K562 (cell line): ENCODE measurements around the gene ARHGAP22. TPM values are rescaled to one million over a fixed set of nuclear protein-coding genes. Genes with fewer than 3 reads are reported as not detected.

Experiments used
- BCL6 ChIP-seq: fragments of 250-450 bp; sonication (Bioruptor Pico); IDR thresholded peaks from 2 replicates; pipeline ENCODE4 v1.4.0; 2020
- BHLHE40 ChIP-seq: IDR thresholded peaks from 2 replicates; pipeline ENCODE4 v1.6.1; 2011; ENCODE audit warnings: low read length, improper control_type of control experiment
- CC2D1A ChIP-seq: fragments of 450-650 bp; IDR thresholded peaks from 2 replicates; pipeline ENCODE4 v1.6.1; 2017; ENCODE audit warnings: mild to moderate bottlenecking
- DMBX1 ChIP-seq: fragments of 250-450 bp; sonication (Bioruptor Pico); IDR thresholded peaks from 2 replicates; pipeline ENCODE4 v1.8.0; 2022; ENCODE audit warnings: inconsistent platforms, mild to moderate bottlenecking, moderate library complexity, borderline replicate concordance
- GATAD2B ChIP-seq: fragments of 450-650 bp; IDR thresholded peaks from 2 replicates; pipeline ENCODE4 v1.6.1; 2017; ENCODE audit warnings: mild to moderate bottlenecking, borderline replicate concordance
- KDM5B ChIP-seq: fragments of 200-600 bp; sonication (generic); IDR thresholded peaks from 2 replicates; pipeline ENCODE4 v1.6.1; 2012; ENCODE audit warnings: low read depth, mild to moderate bottlenecking, moderate library complexity, low read length, control low read depth, inconsistent platforms; ENCODE audit not compliant: insufficient replicate concordance
- LEF1 ChIP-seq: fragments of 450-650 bp; IDR thresholded peaks from 2 replicates; pipeline ENCODE4 v1.6.1; 2016; ENCODE audit warnings: mild to moderate bottlenecking
- MAZ ChIP-seq, 2 experiments: fragments of 450-650 bp in 1 of 2; sonication (generic) in 1 of 2; formaldehyde crosslinking; IDR thresholded peaks in 1 of 2; conservative IDR thresholded peaks in 1 of 2; 2 replicates each; pipeline versions ENCODE4 v1.4.0 to v1.5.0; 2020; ENCODE audit warnings: mild to moderate bottlenecking in 1 of 2, missing genetic modification reagents in 1 of 2
- MCM5 ChIP-seq: fragments of 450-650 bp; IDR thresholded peaks from 2 replicates; pipeline ENCODE4 v1.6.1; 2016; ENCODE audit warnings: low read depth
- NCOA1 ChIP-seq: fragments of 450-650 bp; IDR thresholded peaks from 2 replicates; pipeline ENCODE4 v1.6.1; 2016; ENCODE audit warnings: low read depth
- NR4A1 ChIP-seq, 2 experiments: fragments of 250-450 bp in 1 of 2; fragments of 450-650 bp in 1 of 2; sonication (Bioruptor Pico) in 1 of 2; IDR thresholded peaks; 2 replicates each; pipeline versions ENCODE4 v1.4.0 to v1.6.1; 2016 to 2020; ENCODE audit warnings: mild to moderate bottlenecking in 2 of 2, missing compliant biosample characterization in 1 of 2, missing genetic modification characterization in 1 of 2, moderate library complexity in 1 of 2
- POLR2AphosphoS2 ChIP-seq: IDR thresholded peaks from 2 replicates; pipeline ENCODE4 v1.6.1; 2012; ENCODE audit warnings: low read length, improper control_type of control experiment
- TRIM28 ChIP-seq: fragments of 450-650 bp; IDR thresholded peaks from 2 replicates; pipeline ENCODE4 v1.6.1; 2017
- XRCC4 ChIP-seq: IDR thresholded peaks from one replicate; pipeline ENCODE4 v1.6.1; 2011; ENCODE audit not compliant: insufficient read depth, insufficient read length; ENCODE audit errors: extremely low read depth
- ZNF140 ChIP-seq: fragments of 250-450 bp; sonication (Bioruptor Pico); IDR thresholded peaks from 2 replicates; pipeline ENCODE4 v1.8.0; 2021; ENCODE audit warnings: moderate library complexity, mild to moderate bottlenecking, inconsistent platforms
- ZNF263 ChIP-seq: sonication (generic); formaldehyde crosslinking; IDR thresholded peaks from 2 replicates; pipeline ENCODE4 v1.8.0; 2022; ENCODE audit warnings: mild to moderate bottlenecking, missing genetic modification reagents, borderline replicate concordance
- ZNF79 ChIP-seq: fragments of 250-450 bp; sonication (Bioruptor Pico); IDR thresholded peaks from 2 replicates; pipeline ENCODE4 v1.4.0; 2020; ENCODE audit warnings: low read depth, mild to moderate bottlenecking, moderate library complexity
- polyA plus RNA-seq, 8 experiments: library from polyadenylated mRNA; depleted of rRNA in 4 of 8; stranded (reverse) in 5 of 8; unstranded in 3 of 8; fragments of >200 nt; fragmentation: Nextera tagmentation in 2 of 8; fragmentation: Illumina TruSeq in 1 of 8; extraction: Ambion mirVana in 2 of 8; extraction: Trizol in 1 of 8; gene quantifications; 2 replicates each; pipeline versions ENCODE4 v1.2.1 to v1.2.3, GENCODE V29; 2011 to 2014; ENCODE audit warnings: inconsistent platforms in 1 of 8, missing spikeins in 1 of 8
- total RNA-seq, 7 experiments: library from RNA; depleted of rRNA in 6 of 7; stranded (reverse); fragments of >200 nt in 6 of 7; fragmentation: Illumina TruSeq in 2 of 7; extraction: Trizol in 2 of 7; gene quantifications; 2 replicates each; pipeline versions ENCODE4 v1.2.1 to v1.2.3, GENCODE V29; 2011 to 2021; ENCODE audit warnings: low replicate concordance in 1 of 7
- TF ChIP-seq, protein P1 (sequence below): fragments of 250-450 bp; sonication (Bioruptor Pico); IDR thresholded peaks from 2 replicates; pipeline ENCODE4 v1.5.0; 2022; ENCODE audit warnings: mild to moderate bottlenecking
- TF ChIP-seq, protein P2 (sequence below): sonication (generic); formaldehyde crosslinking; IDR thresholded peaks from 2 replicates; pipeline ENCODE4 v1.8.0; 2022; ENCODE audit warnings: missing genetic modification reagents, mild to moderate bottlenecking, borderline replicate concordance
- TF ChIP-seq, protein P3 (sequence below): fragments of 250-450 bp; sonication (Bioruptor Pico); IDR thresholded peaks from 2 replicates; pipeline ENCODE4 v1.8.0; 2021; ENCODE audit warnings: mild to moderate bottlenecking, moderate library complexity
- TF ChIP-seq, protein P4 (sequence below): fragments of 450-650 bp; IDR thresholded peaks from 2 replicates; pipeline ENCODE4 v1.6.1; 2014; ENCODE audit warnings: low read depth, mild to moderate bottlenecking, moderate library complexity, borderline replicate concordance

ARHGAP22 gene
- total and polyA plus RNA-seq, 9 of the 15 experiments (the other 6 are each of a cell fraction or from before 2014, with no cell fraction given): 1.3 to 28.1 (median 12.7) TPM

DNA sequence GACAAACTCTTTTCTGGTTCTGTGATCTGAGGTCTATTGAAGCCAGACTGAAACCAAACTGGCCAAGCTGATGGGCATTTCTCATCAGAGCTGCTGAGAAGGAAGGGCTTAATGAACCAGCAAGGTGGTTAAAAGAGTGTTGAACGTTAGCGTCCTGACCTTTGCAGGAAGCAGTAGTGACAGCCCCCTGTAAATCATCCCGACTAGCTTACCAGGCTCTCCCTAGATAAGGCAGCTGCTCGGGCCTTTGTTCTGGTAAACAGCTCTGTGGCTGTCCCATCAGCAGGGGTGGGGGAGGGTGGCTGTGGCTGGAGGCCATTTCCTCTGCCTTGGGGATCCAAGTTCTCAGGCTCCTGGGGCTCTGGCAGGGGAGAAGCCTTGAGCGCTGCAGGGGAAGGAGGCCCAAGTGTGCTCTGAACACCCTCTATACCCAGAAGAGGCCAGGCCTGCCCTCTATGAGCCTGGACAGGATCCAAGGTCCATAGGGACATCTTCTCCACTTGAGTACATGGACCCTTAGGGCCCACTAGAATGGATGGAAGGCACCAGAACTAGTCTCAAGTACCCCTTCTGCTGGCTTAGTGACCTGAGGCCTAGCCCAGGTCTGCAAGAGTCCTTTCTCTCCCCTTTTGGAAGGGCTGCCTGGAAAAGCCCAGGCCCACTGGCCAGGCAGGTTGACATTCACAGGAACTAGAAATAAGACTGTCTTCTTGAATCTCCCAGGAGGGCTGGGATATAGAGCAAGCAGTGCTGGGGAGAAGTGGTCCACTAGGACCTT, 134.6 kb downstream of the ARHGAP22 start (continued):
- TF ChIP-seq, protein P1, sequence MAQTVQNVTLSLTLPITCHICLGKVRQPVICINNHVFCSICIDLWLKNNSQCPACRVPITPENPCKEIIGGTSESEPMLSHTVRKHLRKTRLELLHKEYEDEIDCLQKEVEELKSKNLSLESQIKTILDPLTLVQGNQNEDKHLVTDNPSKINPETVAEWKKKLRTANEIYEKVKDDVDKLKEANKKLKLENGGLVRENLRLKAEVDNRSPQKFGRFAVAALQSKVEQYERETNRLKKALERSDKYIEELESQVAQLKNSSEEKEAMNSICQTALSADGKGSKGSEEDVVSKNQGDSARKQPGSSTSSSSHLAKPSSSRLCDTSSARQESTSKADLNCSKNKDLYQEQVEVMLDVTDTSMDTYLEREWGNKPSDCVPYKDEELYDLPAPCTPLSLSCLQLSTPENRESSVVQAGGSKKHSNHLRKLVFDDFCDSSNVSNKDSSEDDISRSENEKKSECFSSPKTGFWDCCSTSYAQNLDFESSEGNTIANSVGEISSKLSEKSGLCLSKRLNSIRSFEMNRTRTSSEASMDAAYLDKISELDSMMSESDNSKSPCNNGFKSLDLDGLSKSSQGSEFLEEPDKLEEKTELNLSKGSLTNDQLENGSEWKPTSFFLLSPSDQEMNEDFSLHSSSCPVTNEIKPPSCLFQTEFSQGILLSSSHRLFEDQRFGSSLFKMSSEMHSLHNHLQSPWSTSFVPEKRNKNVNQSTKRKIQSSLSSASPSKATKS (CRISPR knock-in tag): 0 out of 2 replicates have a peak, but pooled peaks have one; percentile 26
- TF ChIP-seq BCL6 (peak; percentile 46; the same call in 1 of the 2 replicates), POLR2AphosphoS2 (no peak), DMBX1 (CRISPR knock-in tag) (peak; percentile 98), LEF1 (peak; percentile 100), KDM5B (peak; percentile 63), CC2D1A (peak; percentile 91; the same call in 1 of the 2 replicates), ZNF140 (CRISPR knock-in tag) (no peak), ZNF79 (CRISPR knock-in tag) (peak; percentile 64), MAZ (CRISPR knock-in tag; conservative IDR thresholded peaks at IDR 0.05 in 1 of 2, IDR thresholded peaks at IDR 0.05 in 1 of 2) (peak; percentile 88 to 90), ZNF263 (CRISPR knock-in tag) (no peak; the same call in 1 of the 2 replicates), TRIM28 (peak; percentile 74; the same call in 1 of the 2 replicates), NR4A1 (CRISPR knock-in tag; IDR thresholded peaks at IDR 0.05) (peak; percentile 77; the same call in 1 of the 2 replicates), NR4A1 (tag; IDR thresholded peaks at IDR 0.05) (peak; percentile 92), XRCC4 (no peak), NCOA1 (peak; percentile 92), BHLHE40 (peak; percentile 82), GATAD2B (peak; percentile 96), MCM5 (no peak)
- TF ChIP-seq, protein P2, sequence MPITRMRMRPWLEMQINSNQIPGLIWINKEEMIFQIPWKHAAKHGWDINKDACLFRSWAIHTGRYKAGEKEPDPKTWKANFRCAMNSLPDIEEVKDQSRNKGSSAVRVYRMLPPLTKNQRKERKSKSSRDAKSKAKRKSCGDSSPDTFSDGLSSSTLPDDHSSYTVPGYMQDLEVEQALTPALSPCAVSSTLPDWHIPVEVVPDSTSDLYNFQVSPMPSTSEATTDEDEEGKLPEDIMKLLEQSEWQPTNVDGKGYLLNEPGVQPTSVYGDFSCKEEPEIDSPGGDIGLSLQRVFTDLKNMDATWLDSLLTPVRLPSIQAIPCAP (CRISPR knock-in tag): no peak
- TF ChIP-seq, protein P3, sequence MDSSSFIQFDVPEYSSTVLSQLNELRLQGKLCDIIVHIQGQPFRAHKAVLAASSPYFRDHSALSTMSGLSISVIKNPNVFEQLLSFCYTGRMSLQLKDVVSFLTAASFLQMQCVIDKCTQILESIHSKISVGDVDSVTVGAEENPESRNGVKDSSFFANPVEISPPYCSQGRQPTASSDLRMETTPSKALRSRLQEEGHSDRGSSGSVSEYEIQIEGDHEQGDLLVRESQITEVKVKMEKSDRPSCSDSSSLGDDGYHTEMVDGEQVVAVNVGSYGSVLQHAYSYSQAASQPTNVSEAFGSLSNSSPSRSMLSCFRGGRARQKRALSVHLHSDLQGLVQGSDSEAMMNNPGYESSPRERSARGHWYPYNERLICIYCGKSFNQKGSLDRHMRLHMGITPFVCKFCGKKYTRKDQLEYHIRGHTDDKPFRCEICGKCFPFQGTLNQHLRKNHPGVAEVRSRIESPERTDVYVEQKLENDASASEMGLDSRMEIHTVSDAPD (CRISPR knock-in tag): peak; percentile 78
- TF ChIP-seq, protein P4, sequence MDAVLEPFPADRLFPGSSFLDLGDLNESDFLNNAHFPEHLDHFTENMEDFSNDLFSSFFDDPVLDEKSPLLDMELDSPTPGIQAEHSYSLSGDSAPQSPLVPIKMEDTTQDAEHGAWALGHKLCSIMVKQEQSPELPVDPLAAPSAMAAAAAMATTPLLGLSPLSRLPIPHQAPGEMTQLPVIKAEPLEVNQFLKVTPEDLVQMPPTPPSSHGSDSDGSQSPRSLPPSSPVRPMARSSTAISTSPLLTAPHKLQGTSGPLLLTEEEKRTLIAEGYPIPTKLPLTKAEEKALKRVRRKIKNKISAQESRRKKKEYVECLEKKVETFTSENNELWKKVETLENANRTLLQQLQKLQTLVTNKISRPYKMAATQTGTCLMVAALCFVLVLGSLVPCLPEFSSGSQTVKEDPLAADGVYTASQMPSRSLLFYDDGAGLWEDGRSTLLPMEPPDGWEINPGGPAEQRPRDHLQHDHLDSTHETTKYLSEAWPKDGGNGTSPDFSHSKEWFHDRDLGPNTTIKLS: peak; percentile 39; the same call in 1 of the 2 replicates
